HG03439 (cell line): ENCODE data around the gene MYO5A.
A peak's percentile ranks its signal among the peaks of the same experiment; 100 is the strongest.

Experiments used
- ATAC-seq: cut with Tn5 transposase; IDR thresholded peaks from one replicate; pipeline ENCODE4 v1.9.1; 2021; ENCODE audit warnings: mild to moderate bottlenecking, moderate library complexity; ENCODE audit not compliant: unreplicated experiment

MYO5A gene

DNA sequence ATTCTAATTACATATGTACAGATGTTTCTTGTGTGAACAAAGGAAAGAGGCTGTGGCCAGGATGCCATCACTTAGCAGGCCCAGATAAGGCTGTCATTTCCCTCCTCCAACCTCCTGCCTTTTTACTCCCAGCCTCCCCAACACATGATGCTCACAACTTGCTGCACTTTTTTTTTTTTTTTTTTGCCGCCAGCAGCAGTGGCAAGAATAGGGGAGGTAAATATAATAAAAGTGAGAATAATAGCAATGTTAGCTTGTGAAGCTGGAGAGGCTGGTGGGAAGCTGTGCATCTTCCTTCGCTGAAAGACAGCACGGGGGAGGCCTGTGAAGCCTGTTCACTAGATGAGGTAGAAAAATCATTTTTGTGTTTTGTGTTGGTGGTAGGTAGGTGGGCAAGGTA, 190.6 kb downstream of the MYO5A start:
- no peak for ATAC-seq

DNA sequence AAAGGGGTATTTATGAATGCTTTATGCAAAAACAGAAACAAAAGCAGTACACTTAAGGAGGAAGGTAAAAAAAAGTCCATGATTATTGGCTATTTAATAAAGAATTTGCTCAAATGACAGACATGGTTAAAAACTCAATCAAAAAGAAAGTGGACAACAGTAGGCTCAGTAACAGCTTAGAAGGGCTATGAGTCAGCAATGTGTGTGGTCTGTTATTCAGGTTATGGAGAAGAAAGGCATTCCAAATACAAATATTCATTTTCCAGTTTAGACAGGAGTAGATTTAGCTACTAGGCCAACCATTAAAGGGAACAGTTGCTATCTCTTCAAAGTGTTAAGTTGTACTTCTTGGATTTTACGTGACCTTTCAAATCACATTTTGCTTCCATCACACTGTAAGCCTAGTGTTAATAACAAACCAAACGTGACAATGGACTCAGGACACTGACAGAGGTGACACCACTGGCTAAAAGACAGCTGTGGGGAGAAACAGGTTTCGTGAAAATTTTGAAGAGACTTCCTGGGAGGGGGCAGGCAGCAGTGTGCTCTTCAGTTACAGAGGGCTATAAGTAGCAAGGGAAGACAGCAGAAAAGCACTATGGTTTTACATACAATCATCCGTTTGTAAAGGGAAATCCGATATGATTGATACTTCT, 191.4 kb downstream of the MYO5A start:
- ATAC-seq = no peak

DNA sequence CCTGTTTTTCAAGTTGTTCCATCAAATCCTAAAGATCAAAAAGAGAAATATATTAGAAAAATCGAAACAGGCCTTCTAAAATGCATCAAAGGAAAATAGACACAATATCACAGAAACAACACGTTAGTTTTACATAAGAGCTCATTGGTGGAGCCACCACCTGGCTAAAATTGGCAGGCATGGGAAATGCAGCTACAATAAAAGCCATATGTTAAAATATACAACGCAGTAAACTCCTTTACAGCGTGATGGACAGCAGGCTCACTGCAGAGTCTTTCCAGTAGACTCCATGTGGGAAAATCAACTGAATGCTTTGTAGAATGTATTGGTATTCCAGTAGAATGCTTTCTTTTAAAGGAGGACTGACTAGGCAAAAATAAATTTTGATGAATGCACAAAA, 192.2 kb downstream of the MYO5A start:
- ATAC-seq = no peak

DNA sequence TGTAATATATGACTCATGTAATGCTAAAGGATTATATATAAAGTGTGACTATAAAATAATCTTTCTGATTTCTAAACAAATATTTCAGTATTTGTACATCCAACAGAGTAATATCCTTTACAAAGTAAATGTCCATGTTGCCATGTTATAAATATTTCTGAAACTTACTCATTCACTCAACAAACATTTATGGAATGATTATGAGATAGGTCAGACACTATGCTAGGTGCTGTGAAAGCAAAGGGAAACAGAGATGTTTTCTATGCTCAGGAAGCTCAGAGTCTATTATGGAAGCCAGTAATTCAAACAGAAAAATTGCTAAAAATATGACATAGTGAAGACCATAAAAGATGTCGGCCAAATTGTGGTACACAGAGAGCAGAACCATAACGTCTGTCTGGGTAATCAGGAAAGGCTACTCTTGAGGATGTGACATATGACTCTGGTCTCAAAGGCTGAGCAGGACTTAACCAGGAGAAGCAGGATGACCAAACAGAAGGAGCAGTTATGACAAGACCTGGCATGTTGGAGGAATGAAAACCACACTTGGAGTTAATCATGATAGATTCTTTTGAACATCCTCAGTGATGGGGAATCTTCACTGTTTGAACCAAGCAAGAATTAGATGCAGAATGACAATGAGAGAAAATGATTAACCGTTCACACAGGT, 194.1 kb downstream of the MYO5A start:
- no peak for ATAC-seq

DNA sequence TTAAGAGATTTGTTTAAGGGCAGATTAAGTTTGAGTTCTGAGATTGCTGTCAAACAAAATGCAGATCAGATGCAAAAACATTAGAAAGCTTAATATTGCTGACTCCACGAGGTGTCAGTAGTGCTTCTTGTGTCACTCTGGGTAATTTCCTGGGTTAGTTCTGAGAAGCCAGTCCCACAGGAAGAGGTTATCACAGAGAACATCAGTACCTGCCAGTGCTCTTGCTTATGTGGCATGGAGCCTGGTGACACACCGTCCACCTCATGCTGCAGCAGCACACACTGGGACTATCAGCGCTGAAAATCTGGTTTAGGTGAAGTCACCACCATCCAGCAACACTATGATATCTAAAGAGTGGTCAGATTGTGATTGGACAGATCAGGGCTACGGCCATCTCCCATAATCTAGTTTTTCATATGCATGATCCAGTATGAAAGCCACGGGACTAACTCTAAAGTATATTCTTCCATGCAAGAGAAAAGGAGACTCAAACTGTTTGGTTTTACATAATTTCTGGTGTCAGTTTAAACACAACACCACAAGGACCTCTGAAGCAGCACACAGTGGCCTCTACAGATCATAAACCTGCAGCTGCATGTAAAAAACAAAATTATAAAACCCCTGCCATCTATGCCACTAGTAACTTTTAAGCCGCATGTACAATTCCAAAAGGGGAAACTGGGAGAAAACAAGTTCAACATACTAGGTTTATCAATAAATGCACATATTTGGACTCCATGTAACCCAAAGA, 197.0 kb downstream of the MYO5A start:
- ATAC-seq = no peak

DNA sequence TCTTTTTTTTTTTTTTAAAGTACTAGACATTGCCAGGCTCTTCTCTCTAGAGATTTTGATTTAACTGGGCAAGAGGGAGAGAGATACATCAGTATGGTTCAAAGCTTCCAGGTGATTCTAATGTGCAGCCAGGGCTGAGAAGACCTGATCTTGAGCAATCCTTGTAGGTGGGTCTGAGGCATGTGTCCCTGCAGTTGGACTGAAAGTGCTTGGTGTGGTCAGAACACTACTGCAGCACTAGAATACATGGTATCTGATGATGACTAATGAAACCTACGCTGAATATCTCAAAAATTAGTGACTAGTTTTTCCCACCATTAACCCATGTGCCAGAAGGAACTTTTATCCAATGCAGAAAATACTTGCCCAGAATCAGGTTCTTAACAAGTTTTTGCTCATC, 198.7 kb downstream of the MYO5A start:
- no peak for ATAC-seq

DNA sequence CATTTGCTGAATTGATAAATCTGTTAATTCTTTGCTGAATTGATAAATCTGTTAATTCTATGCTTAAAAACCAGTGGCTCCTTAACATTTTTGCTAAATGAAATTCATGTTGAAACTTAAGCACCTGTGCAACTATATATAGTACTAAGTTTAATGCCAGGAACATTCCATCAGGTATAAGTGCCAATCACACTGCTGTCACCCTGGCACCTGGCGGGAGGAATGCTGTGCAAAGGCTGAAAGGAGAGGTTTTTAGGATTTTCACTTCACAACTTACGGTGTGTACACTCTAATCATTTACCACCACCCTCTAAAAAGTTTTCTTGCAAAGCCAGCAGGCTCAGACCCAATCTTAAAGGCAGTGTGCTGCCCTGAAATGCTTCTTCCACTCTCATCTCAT, 199.5 kb downstream of the MYO5A start:
- no peak for ATAC-seq

DNA sequence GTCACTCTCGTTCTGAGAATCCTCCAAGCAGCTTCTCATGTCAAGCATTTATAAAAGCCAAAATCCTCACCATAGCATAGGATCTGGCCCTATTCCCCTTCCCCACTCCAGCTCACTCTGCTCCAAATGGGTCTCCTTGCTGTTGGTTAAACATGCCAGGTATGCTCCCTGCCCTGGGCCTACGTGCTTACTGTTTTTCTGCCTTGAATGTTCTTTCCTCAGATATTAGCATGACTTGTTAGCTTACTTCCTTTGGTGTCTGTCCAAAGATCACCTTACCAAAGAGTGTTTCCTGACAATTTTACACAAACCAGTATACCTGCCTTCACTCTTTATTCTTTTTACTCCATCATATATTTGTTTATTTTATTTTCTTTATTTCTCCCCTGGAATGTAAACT, 200.0 kb downstream of the MYO5A start:
- ATAC-seq = no peak

DNA sequence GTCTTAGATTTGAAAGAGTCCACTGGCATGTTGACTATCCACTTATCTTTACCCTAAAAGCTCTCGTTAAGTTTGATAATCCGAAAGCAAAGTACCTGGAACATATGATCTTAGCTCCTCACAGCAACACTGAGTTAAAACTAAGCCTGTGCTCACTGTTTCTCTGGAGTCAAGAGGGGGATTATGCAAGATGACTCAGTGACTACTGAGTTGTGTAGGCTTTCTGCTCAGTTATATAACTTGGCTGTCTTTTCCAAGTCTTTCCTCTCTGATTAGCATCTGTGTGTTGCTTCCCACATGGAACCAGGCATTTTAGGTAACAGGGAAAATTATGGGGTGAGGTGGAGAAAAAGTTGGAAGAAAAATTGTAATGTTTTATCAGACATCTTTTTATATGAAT, 201.9 kb downstream of the MYO5A start:
- ATAC-seq = no peak

DNA sequence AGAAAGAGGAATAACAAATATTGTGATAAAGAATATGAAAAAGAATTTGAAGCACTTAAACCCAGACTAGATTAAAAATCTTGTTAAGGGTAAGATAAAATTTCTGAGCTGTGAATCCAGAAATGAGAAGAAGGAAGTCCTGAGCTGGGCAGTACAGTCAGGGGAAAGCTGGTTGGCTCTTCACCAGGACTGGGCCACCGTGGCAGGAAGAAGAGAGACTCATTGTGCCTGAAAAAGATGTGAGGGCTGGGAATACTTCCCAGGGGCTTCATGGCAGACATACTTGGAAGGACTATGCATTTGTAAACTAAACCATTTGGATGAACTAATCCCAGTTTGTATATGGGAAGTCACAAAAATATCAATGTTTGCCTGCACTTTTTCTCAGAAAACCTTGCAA, 204.6 kb downstream of the MYO5A start:
- ATAC-seq = no peak

DNA sequence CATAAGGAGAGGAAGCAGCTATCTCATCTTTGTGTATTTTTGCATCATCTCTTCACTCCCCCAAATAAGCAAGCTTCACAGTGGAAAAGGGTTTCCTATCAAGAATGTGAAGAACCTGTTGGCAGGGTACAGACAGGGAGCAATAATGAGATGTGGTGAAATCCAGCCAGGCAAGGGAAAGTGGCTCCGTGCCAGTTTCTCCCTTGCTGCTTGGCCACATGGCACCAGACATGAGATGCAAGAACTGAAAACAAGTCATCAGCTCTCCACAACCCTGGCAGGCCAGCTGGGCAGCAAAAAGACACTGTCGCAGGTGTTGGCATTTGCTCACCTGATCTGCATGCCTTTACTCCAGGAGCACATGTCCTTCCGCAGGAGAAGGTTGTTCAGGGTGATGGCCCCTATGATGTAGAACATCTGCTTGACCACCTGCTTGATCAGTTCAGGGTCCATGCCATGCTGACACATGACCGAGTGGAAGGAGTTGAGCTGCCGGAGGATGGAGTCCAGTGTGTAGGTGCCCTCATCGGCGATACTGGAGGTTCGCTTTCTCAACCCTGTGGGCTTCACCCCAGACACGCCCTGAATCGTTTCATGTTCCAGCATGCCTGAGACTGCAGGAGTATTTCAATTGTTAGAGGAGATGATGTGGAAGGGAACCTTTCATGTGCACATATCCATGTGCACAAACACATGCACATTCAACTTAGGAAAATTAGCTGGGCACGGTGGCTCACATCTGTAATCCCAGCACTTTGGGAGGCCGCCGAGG, 209.8 kb downstream of the MYO5A start:
- no peak for ATAC-seq

DNA sequence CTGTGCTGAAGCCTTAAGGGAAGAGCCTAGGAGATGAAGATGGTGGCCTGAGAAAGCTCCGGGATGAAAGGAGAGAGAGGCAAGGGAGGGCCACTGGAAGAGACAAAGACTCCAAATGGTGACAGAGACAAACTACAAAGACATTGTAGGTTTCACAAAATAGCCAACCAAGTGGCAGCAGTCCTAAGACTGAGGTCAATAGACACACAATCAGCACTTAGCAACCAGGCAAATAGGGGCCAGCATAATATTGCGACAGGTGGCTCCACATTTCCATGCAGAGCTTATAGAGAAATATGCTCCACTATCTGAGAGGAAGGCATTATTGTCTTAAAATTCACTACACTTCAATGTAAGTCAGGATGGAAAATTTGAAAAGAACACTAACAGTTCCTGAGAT, 211.0 kb downstream of the MYO5A start:
- no peak for ATAC-seq

DNA sequence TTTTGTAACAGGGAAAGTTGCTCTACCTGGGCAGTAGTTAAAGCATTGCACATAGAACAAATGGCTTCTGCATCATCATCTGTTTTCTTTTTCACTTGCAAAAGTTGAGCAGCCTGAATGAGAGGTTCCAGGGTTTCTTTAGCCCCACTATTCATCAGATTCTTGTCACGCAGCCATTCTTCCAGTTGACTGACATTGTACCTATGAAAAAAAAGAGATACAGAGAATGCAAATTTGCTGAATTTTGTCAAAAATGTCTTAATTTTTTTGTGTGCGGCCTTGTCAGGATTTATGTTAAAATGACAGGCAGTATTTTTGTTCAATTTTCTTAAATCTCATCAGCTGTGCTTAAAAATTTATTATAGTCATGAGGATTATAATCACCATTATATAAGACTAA, 211.7 kb downstream of the MYO5A start:
- ATAC-seq = no peak

DNA sequence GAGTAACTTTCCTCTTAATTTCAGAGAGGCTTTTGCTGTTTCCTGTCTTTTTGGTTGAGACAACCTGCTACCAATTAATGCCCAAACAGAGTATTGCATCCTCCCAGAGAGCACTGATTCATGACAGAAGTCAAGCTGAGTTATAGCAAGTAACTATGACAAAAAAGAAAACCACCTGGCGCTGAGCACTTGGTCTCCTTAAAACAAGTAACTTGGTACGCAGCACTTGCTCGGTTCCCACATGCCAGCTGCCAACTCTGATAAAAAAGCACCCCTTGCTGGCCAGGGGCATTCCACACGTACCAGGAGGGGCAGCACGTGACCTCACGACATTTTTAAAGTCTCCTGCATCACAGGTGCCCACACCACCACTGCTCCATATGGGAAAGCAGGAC, 219.5 kb downstream of the MYO5A start:
- ATAC-seq = peak; percentile 55

DNA sequence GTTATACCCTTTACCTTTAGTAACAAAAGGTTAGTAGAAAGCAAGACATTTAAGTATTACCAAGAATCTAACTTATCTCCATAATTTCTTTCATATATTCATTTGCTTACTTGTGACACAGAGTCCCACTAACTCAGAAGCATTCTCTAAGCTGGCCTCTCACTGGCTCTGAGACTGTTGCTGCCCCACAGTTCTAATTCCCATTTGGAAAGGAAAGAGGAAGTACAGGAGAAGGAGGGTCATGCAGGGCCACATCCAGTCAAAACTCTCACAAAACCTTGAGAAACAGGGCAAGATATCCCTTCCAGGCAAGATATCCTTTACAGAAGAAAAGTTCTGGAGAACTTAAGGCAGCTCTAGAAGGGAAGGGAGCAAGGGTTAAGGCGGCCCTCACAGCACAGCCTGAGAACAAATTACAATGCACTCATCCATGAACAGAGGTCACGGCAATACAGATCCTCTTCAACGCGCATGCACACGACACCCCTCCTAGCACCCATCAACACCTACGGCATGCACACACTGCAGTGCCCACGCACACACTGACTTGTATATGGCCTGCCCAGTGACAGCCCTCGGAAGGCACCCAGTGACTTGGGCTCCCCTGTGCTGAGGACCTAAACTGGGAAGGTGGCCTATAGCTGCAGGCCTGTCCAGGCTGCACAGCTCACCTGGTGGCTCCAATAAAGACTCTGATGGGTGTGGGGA, 220.1 kb downstream of the MYO5A start:
- ATAC-seq = peak; percentile 76

DNA sequence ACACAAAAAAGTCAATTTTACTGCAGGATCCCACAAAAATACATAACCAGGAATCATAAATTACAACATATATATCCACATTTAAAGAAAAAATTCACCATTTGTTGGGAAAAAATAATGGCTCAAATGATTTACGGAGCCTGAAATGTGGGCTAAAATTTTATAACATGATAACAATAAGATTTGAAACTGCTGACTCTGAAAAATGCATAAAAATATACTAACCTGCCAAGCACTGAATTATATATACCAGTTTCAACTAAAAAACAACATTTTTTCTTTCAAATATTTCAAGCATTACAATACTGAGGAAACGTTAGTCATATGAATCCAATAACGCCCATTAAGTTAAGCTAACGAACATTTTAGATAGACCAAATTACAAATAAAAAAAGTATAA, 220.8 kb downstream of the MYO5A start:
- ATAC-seq = no peak

DNA sequence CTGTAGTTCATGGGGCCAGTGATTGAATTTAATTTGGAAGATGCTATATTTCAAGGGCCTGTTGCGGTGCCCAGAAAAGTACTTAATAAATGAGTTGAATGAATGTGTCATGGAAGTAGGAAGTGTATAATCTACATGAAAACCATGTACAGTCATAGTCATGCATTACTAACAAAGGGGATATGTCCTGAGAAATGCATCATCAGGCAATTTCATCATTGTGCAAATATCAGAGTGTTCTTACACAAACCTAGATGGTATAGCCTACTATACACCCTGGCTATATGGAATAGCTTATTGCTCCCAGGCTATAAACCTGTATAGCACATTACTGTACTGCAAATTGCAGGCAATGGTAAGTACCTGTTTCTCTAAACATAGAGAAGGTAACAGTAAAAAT, 222.4 kb downstream of the MYO5A start:
- ATAC-seq = no peak

DNA sequence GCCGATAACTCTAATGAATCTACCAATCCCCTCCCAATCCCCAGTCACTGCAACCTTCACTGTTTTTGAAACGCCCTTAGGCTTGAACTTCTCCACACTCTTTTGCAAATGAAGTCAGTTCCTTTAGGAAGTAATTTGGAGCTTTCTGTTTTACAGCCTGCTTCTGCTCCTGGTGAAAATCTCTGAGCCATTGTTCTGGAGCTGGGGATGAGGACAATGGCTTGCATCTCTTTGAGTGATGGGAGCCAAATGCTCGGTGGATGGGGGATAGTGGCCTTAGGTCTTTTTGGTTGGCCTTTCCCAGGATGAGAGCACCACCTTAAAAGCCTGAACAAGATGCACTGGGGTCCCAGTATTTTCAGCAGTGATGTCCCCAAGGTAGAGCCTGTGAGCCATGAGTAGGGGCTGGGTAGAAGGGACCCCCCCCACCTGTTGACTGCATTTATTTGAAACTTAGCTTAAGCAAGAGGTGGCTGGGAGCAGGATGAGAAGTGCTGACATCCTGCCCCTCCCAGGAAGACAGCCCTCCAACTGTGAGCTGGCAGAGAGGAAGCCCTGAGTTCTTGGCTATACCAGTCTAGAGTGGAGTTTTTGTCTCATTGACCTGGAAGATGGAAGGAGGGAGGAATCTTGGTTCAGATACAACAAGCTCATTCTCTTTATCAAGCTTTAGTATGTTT, 225.4 kb downstream of the MYO5A start:
- no peak for ATAC-seq

DNA sequence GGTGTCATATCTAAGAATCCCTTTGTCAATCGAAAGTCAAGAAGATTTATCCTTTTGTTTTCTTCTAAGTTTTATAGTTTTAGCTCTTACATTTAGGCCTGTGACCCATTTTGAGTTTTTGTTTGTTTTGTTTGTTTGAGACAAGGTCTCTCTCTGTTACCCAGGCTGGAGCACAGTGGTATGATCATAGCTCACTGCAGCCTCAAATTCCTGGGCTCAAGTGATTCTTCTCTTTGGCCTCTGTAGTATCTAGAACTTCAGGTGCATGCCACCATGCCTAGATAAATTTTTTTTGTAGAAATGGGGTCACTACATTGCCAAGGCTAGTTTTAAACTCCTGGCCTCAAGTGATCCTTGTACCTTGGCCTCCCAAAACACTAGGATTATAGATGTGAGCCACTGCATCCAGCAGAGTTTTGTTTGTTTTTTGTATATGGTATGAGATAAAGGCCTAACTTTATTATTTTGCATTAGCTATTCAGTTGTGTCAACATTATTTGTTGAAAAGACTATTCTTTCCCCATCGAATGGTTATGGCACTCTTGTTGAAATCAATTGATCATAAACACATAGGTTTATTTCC, 227.3 kb downstream of the MYO5A start:
- ATAC-seq = no peak

DNA sequence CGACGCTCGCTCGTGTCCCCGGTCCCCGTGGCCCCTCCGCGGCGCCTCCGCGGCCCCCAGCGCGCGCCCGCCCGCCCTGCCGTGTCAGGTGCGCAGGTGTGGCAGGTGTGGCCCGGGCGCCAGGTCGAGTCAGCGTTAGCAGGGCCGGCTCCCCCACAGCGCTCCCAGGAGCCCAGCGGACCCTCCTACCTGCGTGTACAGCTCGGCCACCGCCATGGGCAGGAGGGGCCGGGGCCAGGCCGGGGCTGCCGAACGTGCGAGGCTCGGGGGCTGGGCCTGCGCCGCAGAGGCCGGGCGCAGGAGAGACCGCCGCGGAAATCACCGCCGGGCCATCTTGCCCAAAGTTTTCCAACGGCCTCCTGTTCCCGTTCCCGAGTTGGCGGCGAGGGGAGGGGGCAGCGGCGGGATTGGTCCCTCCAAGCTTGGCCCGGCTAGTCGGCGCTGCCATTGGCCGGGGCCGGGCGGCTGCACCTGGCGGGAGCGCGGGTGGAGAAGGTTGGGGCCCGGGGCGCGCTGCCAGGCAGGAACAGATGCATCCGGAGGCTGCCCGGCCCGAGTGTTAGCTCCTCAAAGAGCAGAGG, 233.2 kb downstream of the MYO5A start, which contains the start of gene MYO5C:
Gene MYO5C (minus strand): TSS at position 384 of the 581 bp plus-strand sequence. CDS start 168 bp downstream, at position 216.
- ATAC-seq = no peak
